Central memory CD8-positive, alpha-beta T cell (primary cell): ENCODE results near the gene TRIM37.
"Not testable (repeated sequence)": the region's sequence is repeated elsewhere in the genome, so short reads cannot be mapped to it uniquely, and the experiment has no call there.

Source experiments
- ATAC-seq: fragments of 150-1000 bp; cut with Tn5 transposase; replicated peaks from 2 replicates; pipeline ENCODE4 v1.10.0; 2022; ENCODE audit warnings: mild to moderate bottlenecking, moderate FRiP score, moderate number of reproducible peaks; ENCODE audit not compliant: poor library complexity, severe bottlenecking; ENCODE audit errors: extremely low read depth
- DNase-seq, 2 donors: peaks; one replicate each; pipeline ENCODE4 v3.0.0; 2021; ENCODE audit warnings: low spot score in 2 of 2
- H3K27ac Mint-ChIP-seq: one replicate; pipeline ENCODE4 v1.8.0; 2022; ENCODE audit warnings: low read depth, mild to moderate bottlenecking, moderate library complexity, mixed read lengths
- H3K27me3 Mint-ChIP-seq: one replicate; pipeline ENCODE4 v1.8.0; 2022; ENCODE audit warnings: mixed read lengths
- H3K36me3 Mint-ChIP-seq: one replicate; pipeline ENCODE4 v1.8.0; 2022; ENCODE audit warnings: mild to moderate bottlenecking, moderate library complexity, mixed read lengths; ENCODE audit not compliant: insufficient read depth
- H3K4me1 Mint-ChIP-seq: one replicate; pipeline ENCODE4 v1.8.0; 2022; ENCODE audit warnings: mixed read lengths
- H3K4me3 Mint-ChIP-seq: one replicate; pipeline ENCODE4 v1.8.0; 2022; ENCODE audit warnings: mild to moderate bottlenecking, moderate library complexity, mixed read lengths
- H3K9me3 Mint-ChIP-seq: one replicate; pipeline ENCODE4 v1.8.0; 2022; ENCODE audit warnings: mixed read lengths

Gene TRIM37

DNA sequence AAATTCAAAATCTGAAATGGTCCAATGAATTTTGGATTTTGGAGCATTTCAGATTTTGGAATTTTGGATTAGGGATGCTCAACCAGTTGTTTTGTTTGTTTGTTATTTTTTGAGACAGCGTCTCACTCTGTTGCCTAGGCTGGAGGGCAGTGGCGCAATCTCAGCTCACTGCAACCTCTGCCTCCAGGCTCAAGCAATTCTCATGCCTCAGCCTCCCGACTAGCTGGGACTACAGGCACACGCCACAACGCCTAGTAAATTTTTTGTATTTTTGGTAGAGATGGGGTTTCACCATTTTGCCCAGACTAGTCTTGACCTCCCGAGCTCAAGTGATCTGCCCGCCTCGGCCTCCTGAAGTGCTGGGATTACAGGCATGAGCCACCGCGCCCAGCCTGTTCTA is 31.7 kb upstream of the TRIM37 start:
- not testable (repeated sequence) for H3K4me1 Mint-ChIP-seq, ATAC-seq, H3K27me3 Mint-ChIP-seq, H3K27ac Mint-ChIP-seq, H3K4me3 Mint-ChIP-seq, DNase-seq, H3K36me3 Mint-ChIP-seq, H3K9me3 Mint-ChIP-seq

- no peak for ATAC-seq
- H3K27ac Mint-ChIP-seq = no peak overlapping the region
These were observed 24.5 kb upstream of the TRIM37 start for GRCh38 chr17:59131131-59131530.

DNA sequence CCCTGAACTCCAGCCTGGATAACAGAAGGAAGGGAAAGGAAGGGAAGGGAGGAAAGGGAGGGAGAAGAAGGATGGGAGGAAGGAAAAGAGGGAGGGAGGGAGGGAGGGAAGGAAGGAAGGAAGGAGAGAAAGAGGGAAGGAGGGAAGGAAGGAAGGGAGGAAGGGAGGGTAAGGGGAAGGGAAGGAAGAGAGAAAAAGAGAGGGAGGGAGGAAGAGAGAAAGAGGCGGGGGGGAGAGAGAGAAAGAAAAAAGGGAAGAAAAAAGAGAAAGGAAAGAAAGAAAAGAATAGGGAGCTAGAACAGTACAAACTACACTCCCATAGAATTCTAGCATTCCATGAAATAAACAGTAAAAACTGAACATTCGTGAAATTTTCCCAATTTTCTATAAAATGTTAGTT is 23.1 kb upstream of the TRIM37 start:
- Mint-ChIP-seq H3K36me3 (peaks cover 12% of the 10 kb centered on the region), H3K9me3 (no peaks in the 10 kb centered on the region), H3K27ac (no peak overlapping the region), H3K27me3 (no peaks in the 10 kb centered on the region), H3K4me1 (peaks cover 5% of the 10 kb centered on the region), H3K4me3 (no peak overlapping the region)
- no peak for ATAC-seq
- DNase-seq = no peak

More at GRCh38 chr17:59131131-59131530, 24.5 kb upstream of the TRIM37 start:
- Mint-ChIP-seq H3K36me3 (peaks cover 12% of the 10 kb centered on the region), H3K4me3 (no peak overlapping the region), H3K27me3 (no peaks in the 10 kb centered on the region), H3K9me3 (no peaks in the 10 kb centered on the region), H3K4me1 (peaks cover 11% of the 10 kb centered on the region)
- DNase-seq = no peak

- Mint-ChIP-seq H3K9me3 (no peaks in the 10 kb centered on the region), H3K4me3 (no peak overlapping the region)
These were observed 20.2 kb upstream of the TRIM37 start for GRCh38 chr17:59126809-59127417.

GRCh38 chr17:59124665-59125064 is 18.0 kb upstream of the TRIM37 start:
- Mint-ChIP-seq H3K4me3 (no peak overlapping the region), H3K9me3 (no peaks in the 10 kb centered on the region), H3K36me3 (peaks cover 26% of the 10 kb centered on the region), H3K27ac (no peak overlapping the region), H3K4me1 (peaks cover 5% of the 10 kb centered on the region), H3K27me3 (no peaks in the 10 kb centered on the region)
- ATAC-seq = no peak
- DNase-seq = no peak

More at GRCh38 chr17:59126809-59127417, 20.2 kb upstream of the TRIM37 start:
- H3K36me3 Mint-ChIP-seq = peaks cover 17% of the 10 kb centered on the region
- DNase-seq = no peak
- H3K27ac Mint-ChIP-seq = no peak overlapping the region
- no peaks in the 10 kb centered on the region for H3K27me3 Mint-ChIP-seq
- ATAC-seq = no peak
- peaks cover 5% of the 10 kb centered on the region for H3K4me1 Mint-ChIP-seq

DNA sequence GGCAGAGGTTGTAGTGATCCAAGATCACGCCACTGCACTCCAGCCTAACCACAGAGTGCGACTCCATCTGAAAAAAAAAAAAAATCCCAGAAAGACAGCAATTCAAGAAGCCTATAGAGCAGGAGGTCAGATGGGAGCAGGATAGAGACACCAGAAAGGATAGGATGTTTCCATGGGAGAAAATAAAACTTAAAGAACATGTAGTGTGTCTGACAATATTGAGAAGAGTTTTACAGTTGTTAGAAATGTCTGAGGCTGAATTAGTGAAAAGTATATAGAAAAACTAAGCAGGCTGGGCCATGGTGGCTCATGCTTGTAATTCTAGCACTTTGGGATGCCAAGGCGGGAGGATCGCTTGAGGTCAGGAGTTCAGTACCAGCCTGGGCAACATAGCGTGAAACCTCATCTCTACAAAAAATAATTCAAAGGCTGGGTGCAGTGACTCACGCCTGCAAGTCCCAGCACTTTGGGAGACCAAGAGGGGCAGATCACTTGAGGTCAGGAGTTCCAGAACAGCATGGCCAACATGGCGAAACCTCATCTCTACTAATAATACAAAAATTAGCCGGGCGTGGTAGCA is 15.3 kb upstream of the TRIM37 start:
- no peak overlapping the region for H3K4me3 Mint-ChIP-seq
- ATAC-seq = no peak
- peaks cover 17% of the 10 kb centered on the region for H3K36me3 Mint-ChIP-seq
- no peaks in the 10 kb centered on the region for H3K9me3 Mint-ChIP-seq
- H3K27ac Mint-ChIP-seq = no peak overlapping the region
- peaks cover 4% of the 10 kb centered on the region for H3K4me1 Mint-ChIP-seq
- DNase-seq = no peak
- H3K27me3 Mint-ChIP-seq = no peaks in the 10 kb centered on the region

DNA sequence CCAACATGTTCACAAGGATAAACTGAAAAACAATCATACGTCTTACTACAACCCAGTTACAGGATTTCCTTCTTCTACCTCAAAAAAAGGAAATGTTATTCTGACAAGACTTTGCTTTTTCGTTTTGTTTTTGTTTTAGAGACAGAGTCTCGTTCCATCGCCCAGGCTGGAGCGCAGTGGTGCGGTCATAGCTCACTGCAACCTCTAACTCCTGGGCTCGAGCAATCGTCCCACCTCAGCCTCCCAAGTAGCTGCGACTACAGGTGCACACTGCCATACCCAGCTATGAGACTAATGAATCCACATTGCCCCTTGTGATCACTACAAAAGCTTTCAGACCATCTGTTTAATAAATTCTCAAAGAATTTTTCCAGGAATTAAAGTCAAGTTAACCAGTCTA is 8.8 kb upstream of the TRIM37 start:
- Mint-ChIP-seq H3K36me3 (peaks cover 18% of the 10 kb centered on the region), H3K9me3 (no peaks in the 10 kb centered on the region), H3K4me1 (no peaks in the 10 kb centered on the region), H3K27me3 (no peaks in the 10 kb centered on the region), H3K27ac (no peak overlapping the region), H3K4me3 (no peak overlapping the region)
- ATAC-seq (no peak), DNase-seq (no peak)

- H3K9me3 Mint-ChIP-seq = no peaks in the 10 kb centered on the region
- DNase-seq (no peak), ATAC-seq (no peak)
- H3K36me3 Mint-ChIP-seq = peaks cover 14% of the 10 kb centered on the region
- H3K27ac Mint-ChIP-seq = no peak overlapping the region
- no peak overlapping the region for H3K4me3 Mint-ChIP-seq
- H3K27me3 Mint-ChIP-seq = no peaks in the 10 kb centered on the region
- H3K4me1 Mint-ChIP-seq = no peaks in the 10 kb centered on the region
These were observed 4.9 kb upstream of the TRIM37 start for GRCh38 chr17:59111539-59111938.

GRCh38 chr17:59110973-59111372 is 4.3 kb upstream of the TRIM37 start:
- Mint-ChIP-seq H3K27ac (no peak overlapping the region), H3K9me3 (no peaks in the 10 kb centered on the region), H3K27me3 (no peaks in the 10 kb centered on the region), H3K4me3 (no peak overlapping the region), H3K4me1 (peaks cover 2% of the 10 kb centered on the region), H3K36me3 (peaks cover 16% of the 10 kb centered on the region)
- DNase-seq = no peak
- no peak for ATAC-seq

DNA sequence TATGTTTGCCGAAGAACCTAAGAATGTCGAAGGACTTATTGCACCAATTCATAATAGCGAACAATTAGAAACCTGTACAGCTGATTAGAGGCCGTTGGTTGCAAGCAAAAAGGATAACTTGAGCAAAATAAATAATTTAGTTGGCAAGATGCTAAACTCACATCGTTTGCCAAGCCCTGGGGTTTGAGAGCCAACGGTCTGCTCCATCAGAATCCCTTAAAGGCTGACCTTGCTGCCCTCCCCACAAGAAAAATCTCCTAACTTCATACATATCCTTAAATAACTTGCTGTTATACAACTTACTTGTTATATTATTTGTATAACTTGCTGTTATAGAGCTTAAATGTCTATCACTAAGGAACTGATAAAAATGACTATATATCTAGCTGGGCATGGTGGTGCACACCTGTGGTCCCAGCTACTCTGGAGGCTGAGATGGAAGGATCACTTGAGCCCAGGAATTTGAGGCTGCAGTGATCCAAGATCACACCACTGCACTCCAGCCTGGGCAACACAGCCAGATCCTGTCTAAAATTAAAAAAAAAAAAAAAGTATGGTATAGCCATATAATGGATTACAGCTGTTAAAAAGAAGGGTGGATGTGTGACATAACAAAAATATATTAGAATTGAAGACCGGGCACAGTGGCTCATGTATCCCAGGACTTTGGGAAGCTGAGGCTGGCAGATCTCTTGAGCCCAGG is 1.9 kb upstream of the TRIM37 start:
- ATAC-seq = no peak
- Mint-ChIP-seq H3K4me1 (peaks cover 21% of the 10 kb centered on the region), H3K27me3 (no peaks in the 10 kb centered on the region), H3K36me3 (peaks cover 15% of the 10 kb centered on the region), H3K27ac (no peak overlapping the region), H3K9me3 (no peaks in the 10 kb centered on the region), H3K4me3 (no peak overlapping the region)
- no peak for DNase-seq

DNA sequence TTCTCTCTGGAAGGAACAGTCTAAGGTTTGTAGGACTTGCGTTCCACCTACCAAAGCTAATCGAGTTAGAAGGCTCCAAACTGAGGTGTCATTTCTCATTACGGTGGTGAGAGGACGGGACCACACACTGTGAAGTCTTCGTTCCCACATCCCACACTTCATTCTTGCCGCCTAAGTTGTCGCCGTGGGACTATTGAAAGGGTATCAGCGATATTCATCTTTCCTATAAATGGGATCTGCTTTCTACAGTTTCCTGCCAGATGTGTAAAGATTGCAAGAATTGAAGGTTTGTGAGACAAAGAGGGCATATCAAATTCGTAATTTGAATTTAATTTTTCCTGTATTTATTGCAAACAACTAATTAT is 608 bp upstream of the TRIM37 start:
- Mint-ChIP-seq H3K4me3 (peak overlapping the region; percentile 96), H3K4me1 (peaks cover 23% of the 10 kb centered on the region), H3K36me3 (peaks cover 20% of the 10 kb centered on the region), H3K9me3 (no peaks in the 10 kb centered on the region), H3K27ac (peak overlapping the region; percentile 93), H3K27me3 (no peaks in the 10 kb centered on the region)
- no peak for DNase-seq
- ATAC-seq = no peak

GRCh38 chr17:59105852-59106462 is 723 bp downstream of the TRIM37 start:
- DNase-seq = peak; percentile 55 to 69
- Mint-ChIP-seq H3K4me3 (peak overlapping the region; percentile 96), H3K27me3 (no peaks in the 10 kb centered on the region), H3K4me1 (peaks cover 33% of the 10 kb centered on the region), H3K9me3 (no peaks in the 10 kb centered on the region), H3K27ac (peak overlapping the region; percentile 93), H3K36me3 (peaks cover 21% of the 10 kb centered on the region)
- ATAC-seq = peak; percentile 69

DNA sequence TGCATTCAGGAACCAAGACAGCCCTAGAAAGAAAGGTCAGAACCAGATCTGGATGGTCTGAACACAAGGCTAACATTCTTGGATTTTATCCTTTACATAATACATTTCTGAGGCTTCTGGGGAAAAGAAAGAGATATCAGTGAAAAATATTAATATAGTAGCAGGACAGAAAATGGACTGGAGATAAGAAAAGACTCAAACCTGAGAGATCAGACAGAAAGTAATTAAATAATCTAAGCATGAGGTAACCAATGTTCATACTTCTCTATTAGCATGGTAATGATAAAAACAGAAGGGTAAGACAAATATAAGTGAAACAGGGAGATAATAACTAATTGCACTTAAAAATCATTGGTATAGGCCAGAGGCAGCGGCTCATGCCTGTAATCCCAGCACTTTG is 5.5 kb downstream of the TRIM37 start:
- Mint-ChIP-seq H3K27me3 (no peaks in the 10 kb centered on the region), H3K36me3 (peaks cover 32% of the 10 kb centered on the region), H3K4me3 (no peak overlapping the region), H3K27ac (no peak overlapping the region), H3K4me1 (peaks cover 46% of the 10 kb centered on the region), H3K9me3 (no peaks in the 10 kb centered on the region)
- DNase-seq (no peak), ATAC-seq (no peak)
